Memory B cell (primary cell): ENCODE measurements around the gene FCRL3.
"Not testable (repeated sequence)": the region's sequence is repeated elsewhere in the genome, so short reads cannot be mapped to it uniquely, and the experiment has no call there.

Experiments used
- ATAC-seq: fragments of 150-1000 bp; cut with Tn5 transposase; 2 replicates; pipeline ENCODE4 v1.10.0; 2021; ENCODE audit warnings: low read depth, mild to moderate bottlenecking, moderate library complexity
- DNase-seq, 2 donors: peaks; one replicate each; pipeline ENCODE4 v3.0.0; 2022; ENCODE audit warnings: low spot score in 2 of 2
- H3K27ac Mint-ChIP-seq: one replicate; pipeline ENCODE4 v1.8.0; 2022; ENCODE audit warnings: mild to moderate bottlenecking, moderate library complexity, mixed read lengths
- H3K27me3 Mint-ChIP-seq: one replicate; pipeline ENCODE4 v1.8.0; 2022; ENCODE audit warnings: mixed read lengths
- H3K36me3 Mint-ChIP-seq: one replicate; pipeline ENCODE4 v1.8.0; 2022; ENCODE audit warnings: mild to moderate bottlenecking, mixed read lengths
- H3K4me1 Mint-ChIP-seq: one replicate; pipeline ENCODE4 v1.8.0; 2022; ENCODE audit warnings: mixed read lengths
- H3K4me3 Mint-ChIP-seq: one replicate; pipeline ENCODE4 v1.8.0; 2022; ENCODE audit warnings: mild to moderate bottlenecking, moderate library complexity, mixed read lengths
- H3K9me3 Mint-ChIP-seq: one replicate; pipeline ENCODE4 v1.8.0; 2022; ENCODE audit warnings: mixed read lengths

The FCRL3 gene, protein sequence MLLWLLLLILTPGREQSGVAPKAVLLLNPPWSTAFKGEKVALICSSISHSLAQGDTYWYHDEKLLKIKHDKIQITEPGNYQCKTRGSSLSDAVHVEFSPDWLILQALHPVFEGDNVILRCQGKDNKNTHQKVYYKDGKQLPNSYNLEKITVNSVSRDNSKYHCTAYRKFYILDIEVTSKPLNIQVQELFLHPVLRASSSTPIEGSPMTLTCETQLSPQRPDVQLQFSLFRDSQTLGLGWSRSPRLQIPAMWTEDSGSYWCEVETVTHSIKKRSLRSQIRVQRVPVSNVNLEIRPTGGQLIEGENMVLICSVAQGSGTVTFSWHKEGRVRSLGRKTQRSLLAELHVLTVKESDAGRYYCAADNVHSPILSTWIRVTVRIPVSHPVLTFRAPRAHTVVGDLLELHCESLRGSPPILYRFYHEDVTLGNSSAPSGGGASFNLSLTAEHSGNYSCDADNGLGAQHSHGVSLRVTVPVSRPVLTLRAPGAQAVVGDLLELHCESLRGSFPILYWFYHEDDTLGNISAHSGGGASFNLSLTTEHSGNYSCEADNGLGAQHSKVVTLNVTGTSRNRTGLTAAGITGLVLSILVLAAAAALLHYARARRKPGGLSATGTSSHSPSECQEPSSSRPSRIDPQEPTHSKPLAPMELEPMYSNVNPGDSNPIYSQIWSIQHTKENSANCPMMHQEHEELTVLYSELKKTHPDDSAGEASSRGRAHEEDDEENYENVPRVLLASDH

DNA sequence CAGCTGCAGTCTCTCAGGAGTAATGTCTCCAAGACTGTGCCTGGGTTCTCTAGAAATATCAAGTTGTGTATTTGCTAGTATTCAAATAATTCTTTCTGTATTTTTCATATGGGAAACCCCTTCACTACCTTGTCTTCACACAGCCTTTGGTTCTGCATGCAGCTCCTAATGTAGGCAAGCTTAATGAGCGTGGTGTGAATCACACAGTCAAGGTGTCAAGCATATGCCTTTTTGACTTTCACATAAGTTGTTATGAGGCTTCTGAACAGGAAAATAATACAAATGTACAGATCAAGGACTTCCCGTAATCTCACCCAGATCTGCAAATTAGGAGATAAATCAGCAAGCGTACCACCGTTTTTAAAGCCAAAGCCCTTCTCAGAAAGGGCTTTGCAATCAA, at the start of gene FCRL3:
Gene FCRL3 (minus strand): TSS at position 38 of the 400 bp plus-strand sequence. CDS start 280 bp downstream, outside the sequence.
- no peaks in the 10 kb centered on the region for H3K9me3 Mint-ChIP-seq
- no peak for DNase-seq
- H3K4me1 Mint-ChIP-seq: peaks cover 74% of the 10 kb centered on the region
- H3K27me3 Mint-ChIP-seq: no peaks in the 10 kb centered on the region
- H3K4me3 Mint-ChIP-seq: peak within 1 kb of the TSS; percentile 91
- ATAC-seq: peak; percentile 52
- H3K27ac Mint-ChIP-seq: peak within 1 kb of the TSS; percentile 91
- H3K36me3 Mint-ChIP-seq: peaks cover 4% of the 10 kb centered on the region

GRCh38 chr1:157748262-157748817, 47.8 kb upstream of the FCRL3 start:
- Mint-ChIP-seq H3K27ac (no peak overlapping the region), H3K4me3 (no peak overlapping the region), H3K9me3 (no peaks in the 10 kb centered on the region), H3K27me3 (no peaks in the 10 kb centered on the region), H3K36me3 (peaks cover 48% of the 10 kb centered on the region), H3K4me1 (peaks cover 27% of the 10 kb centered on the region)
- DNase-seq (no peak), ATAC-seq (no peak)

DNA sequence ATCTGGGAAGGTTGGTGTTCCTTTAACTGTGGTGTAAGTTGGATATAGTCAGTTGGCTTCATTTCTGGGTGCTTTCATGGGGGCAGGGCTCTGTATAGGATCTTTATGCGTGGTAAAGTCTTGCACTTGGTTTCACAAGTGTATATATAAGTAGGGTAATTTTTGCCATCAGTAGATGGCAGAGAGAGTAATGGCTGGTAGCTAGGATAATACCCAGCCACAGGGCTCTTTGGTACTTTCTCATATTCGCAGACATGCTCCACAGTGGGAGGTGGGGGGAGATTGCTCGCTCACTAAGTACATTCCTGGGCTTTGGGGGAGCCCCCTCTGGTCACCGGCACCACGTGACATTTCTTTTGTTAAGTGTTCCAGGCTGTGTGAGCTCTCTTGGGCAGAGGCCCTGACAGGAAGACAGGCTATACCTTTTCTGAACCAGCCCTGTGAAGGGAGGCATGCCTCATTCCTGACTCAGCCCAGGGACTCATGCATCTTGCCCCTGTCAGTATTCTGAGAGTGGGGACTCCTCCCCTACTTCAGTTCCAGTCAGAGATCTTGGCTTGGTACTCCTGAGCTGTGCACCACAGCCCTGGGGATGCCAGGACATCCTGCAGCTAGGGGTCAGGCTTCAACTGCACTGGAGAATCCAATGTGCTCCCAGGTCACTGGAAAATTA, 38.8 kb upstream of the FCRL3 start:
- peak; percentile 24 for ATAC-seq
- Mint-ChIP-seq H3K36me3 (peaks cover 11% of the 10 kb centered on the region), H3K27me3 (no peaks in the 10 kb centered on the region), H3K4me1 (peaks cover 40% of the 10 kb centered on the region), H3K27ac (peak overlapping the region; percentile 77), H3K4me3 (no peak overlapping the region), H3K9me3 (no peaks in the 10 kb centered on the region)
- no peak for DNase-seq

DNA sequence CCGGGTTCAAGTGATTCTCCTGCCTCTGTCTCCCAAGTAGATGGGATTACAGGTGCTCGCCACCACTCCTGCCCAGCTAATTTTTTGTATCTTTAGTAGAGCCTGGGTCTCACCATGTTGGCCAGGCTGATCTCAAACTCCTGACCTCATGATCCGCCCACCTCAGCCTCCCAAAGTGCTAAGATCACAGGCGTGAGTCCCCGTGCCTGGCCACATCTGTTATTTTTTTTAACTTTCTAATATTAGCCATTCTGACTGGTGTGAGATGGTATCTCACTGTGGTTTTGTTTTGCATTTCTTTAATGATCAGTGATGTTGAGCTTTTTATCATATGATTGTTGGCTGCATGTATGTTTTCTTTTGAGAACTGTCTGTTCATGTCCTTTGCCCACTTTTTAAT, 35.4 kb upstream of the FCRL3 start:
- ATAC-seq: peak; percentile 29
- not testable (repeated sequence) for DNase-seq, H3K4me3 Mint-ChIP-seq, H3K9me3 Mint-ChIP-seq, H3K27me3 Mint-ChIP-seq
- peaks cover 11% of the 10 kb centered on the region for H3K36me3 Mint-ChIP-seq
- H3K27ac Mint-ChIP-seq: peak overlapping the region; percentile 84
- peaks cover 55% of the 10 kb centered on the region for H3K4me1 Mint-ChIP-seq

GRCh38 chr1:157734321-157734720, 33.8 kb upstream of the FCRL3 start:
- H3K4me3 Mint-ChIP-seq: peak overlapping the region; percentile 2
- no peak for DNase-seq
- peaks cover 57% of the 10 kb centered on the region for H3K4me1 Mint-ChIP-seq
- H3K9me3 Mint-ChIP-seq: no peaks in the 10 kb centered on the region
- peaks cover 11% of the 10 kb centered on the region for H3K36me3 Mint-ChIP-seq
- H3K27me3 Mint-ChIP-seq: no peaks in the 10 kb centered on the region
- H3K27ac Mint-ChIP-seq: peak overlapping the region; percentile 84
- peak; percentile 73 for ATAC-seq

DNA sequence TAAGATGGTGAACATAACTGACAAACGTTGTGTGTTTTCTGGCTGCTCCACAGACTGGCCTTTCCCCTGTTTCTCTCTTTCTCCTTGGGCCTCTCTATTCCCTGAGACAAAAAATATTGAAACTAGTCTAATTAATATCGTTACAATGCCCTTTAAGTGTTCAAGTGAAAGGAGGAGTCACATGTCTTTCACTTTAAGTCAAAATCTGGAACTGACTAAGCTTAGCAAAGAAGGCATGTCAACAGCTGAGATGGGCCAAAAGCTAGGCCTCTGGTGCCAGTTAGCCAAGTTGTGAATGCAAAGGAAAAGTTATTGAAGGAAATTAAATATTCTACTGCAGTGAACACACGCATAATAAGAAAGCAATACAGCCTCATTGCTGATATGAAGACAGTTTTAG, 32.2 kb upstream of the FCRL3 start:
- peaks cover 10% of the 10 kb centered on the region for H3K36me3 Mint-ChIP-seq
- peaks cover 58% of the 10 kb centered on the region for H3K4me1 Mint-ChIP-seq
- peaks cover 4% of the 10 kb centered on the region for H3K9me3 Mint-ChIP-seq
- no peaks in the 10 kb centered on the region for H3K27me3 Mint-ChIP-seq
- H3K27ac Mint-ChIP-seq: peak overlapping the region; percentile 84
- H3K4me3 Mint-ChIP-seq: no peak overlapping the region
- DNase-seq (no peak), ATAC-seq (no peak)

- Mint-ChIP-seq H3K4me3 (no peak overlapping the region), H3K27me3 (no peaks in the 10 kb centered on the region), H3K4me1 (peaks cover 52% of the 10 kb centered on the region), H3K27ac (peak overlapping the region; percentile 77), H3K36me3 (peaks cover 15% of the 10 kb centered on the region), H3K9me3 (peaks cover 14% of the 10 kb centered on the region)
- ATAC-seq: peak; percentile 34
- DNase-seq: peak; percentile 43 to 63
These were observed 24.6 kb upstream of the FCRL3 start for GRCh38 chr1:157725221-157725577.

- H3K27ac Mint-ChIP-seq: peak overlapping the region; percentile 77
- ATAC-seq: peak; percentile 9
- H3K4me1 Mint-ChIP-seq: peaks cover 51% of the 10 kb centered on the region
These were observed 24.1 kb upstream of the FCRL3 start for GRCh38 chr1:157724537-157725220.

GRCh38 chr1:157723157-157723556, 22.6 kb upstream of the FCRL3 start:
- Mint-ChIP-seq H3K4me3 (peak overlapping the region; percentile 44), H3K36me3 (peaks cover 12% of the 10 kb centered on the region), H3K27ac (peak overlapping the region; percentile 75), H3K27me3 (no peaks in the 10 kb centered on the region), H3K9me3 (peaks cover 11% of the 10 kb centered on the region), H3K4me1 (peaks cover 45% of the 10 kb centered on the region)
- DNase-seq: no peak
- ATAC-seq: no peak

More at GRCh38 chr1:157724537-157725220, 24.1 kb upstream of the FCRL3 start:
- H3K27me3 Mint-ChIP-seq: no peaks in the 10 kb centered on the region
- DNase-seq: no peak
- H3K4me3 Mint-ChIP-seq: peak overlapping the region; percentile 37
- peaks cover 14% of the 10 kb centered on the region for H3K9me3 Mint-ChIP-seq
- peaks cover 15% of the 10 kb centered on the region for H3K36me3 Mint-ChIP-seq

- Mint-ChIP-seq H3K36me3 (peaks cover 12% of the 10 kb centered on the region), H3K4me3 (no peak overlapping the region), H3K9me3 (peaks cover 11% of the 10 kb centered on the region), H3K4me1 (peaks cover 34% of the 10 kb centered on the region), H3K27me3 (no peaks in the 10 kb centered on the region), H3K27ac (no peak overlapping the region)
- DNase-seq (no peak), ATAC-seq (no peak)
These were observed 21.4 kb upstream of the FCRL3 start for GRCh38 chr1:157721985-157722384.

GRCh38 chr1:157715736-157716135, 15.2 kb upstream of the FCRL3 start:
- Mint-ChIP-seq H3K4me3 (no peak overlapping the region), H3K9me3 (peaks cover 2% of the 10 kb centered on the region), H3K4me1 (peaks cover 10% of the 10 kb centered on the region), H3K27me3 (no peaks in the 10 kb centered on the region), H3K27ac (no peak overlapping the region), H3K36me3 (peaks cover under 1% of the 10 kb centered on the region)
- DNase-seq: no peak
- ATAC-seq: no peak

DNA sequence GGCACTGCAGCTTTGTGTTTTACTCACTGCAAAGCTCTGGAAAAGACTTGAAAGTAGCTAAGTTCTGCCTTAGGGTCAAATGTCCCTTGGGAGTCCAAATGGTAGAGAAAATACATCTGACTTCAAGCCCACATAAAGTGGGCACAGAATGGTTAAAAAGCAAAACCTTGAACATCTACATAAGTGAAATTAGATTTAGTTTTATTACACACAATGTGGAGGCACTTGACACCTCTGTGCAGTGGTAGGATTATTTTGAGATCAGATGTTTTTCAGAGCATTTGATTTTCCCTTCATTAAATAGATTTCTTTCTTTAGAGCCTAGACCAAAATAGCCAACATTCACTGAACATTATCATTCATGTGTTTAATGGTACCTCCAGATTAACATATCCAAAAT, 11.2 kb upstream of the FCRL3 start:
- no peak for ATAC-seq
- DNase-seq: no peak
- H3K36me3 Mint-ChIP-seq: no peaks in the 10 kb centered on the region
- no peak overlapping the region for H3K27ac Mint-ChIP-seq
- no peak overlapping the region for H3K4me3 Mint-ChIP-seq
- no peaks in the 10 kb centered on the region for H3K27me3 Mint-ChIP-seq
- no peaks in the 10 kb centered on the region for H3K9me3 Mint-ChIP-seq
- peaks cover 23% of the 10 kb centered on the region for H3K4me1 Mint-ChIP-seq

DNA sequence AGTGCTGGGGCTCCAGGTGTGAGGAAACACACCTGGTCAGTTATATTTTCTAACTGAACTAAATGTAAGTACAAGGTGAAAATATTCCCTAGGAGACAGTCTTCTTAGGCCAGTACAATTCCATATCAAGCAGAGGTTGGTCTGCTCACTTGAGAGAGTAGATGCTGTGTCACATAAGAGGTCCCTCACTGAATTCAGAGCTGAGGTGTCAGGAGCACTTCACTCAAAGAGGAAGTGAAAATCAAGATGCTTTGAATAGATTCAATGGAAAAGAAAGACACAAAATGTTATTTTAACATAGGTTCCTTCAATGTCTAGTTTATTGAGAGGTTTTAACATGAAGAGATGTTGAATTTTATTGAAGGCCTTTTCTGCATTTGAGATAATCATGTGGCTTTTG, 4.3 kb upstream of the FCRL3 start:
- peak overlapping the region; percentile 30 for H3K4me3 Mint-ChIP-seq
- peak overlapping the region; percentile 64 for H3K27ac Mint-ChIP-seq

More for the DNA sequence above, 4.3 kb upstream of the FCRL3 start:
- Mint-ChIP-seq H3K27me3 (no peaks in the 10 kb centered on the region), H3K36me3 (peaks cover 1% of the 10 kb centered on the region), H3K4me1 (peaks cover 54% of the 10 kb centered on the region), H3K9me3 (no peaks in the 10 kb centered on the region)
- DNase-seq: no peak
- ATAC-seq: peak; percentile 84
